Measurements from ENCODE around the gene ZNF175.

Gene ZNF175

GRCh38 chr19:51592521-51592920, 21.4 kb downstream of the ZNF175 start:
- DNase-seq: no peak

GRCh38 chr19:51593138-51593890, 22.2 kb downstream of the ZNF175 start:
- no peak for DNase-seq

- DNase-seq: peak; percentile 61 to 99 (median 96)
These were observed 23.1 kb downstream of the ZNF175 start for GRCh38 chr19:51593969-51594773.

- no peak for DNase-seq
These were observed 23.7 kb downstream of the ZNF175 start for GRCh38 chr19:51594774-51595109.

GRCh38 chr19:51595190-51596175, 24.4 kb downstream of the ZNF175 start:
- DNase-seq: no peak

- DNase-seq: no peak
These were observed 27.3 kb downstream of the ZNF175 start for GRCh38 chr19:51598159-51598915.

- DNase-seq: no peak
These were observed 28.0 kb downstream of the ZNF175 start for GRCh38 chr19:51599084-51599483.

- DNase-seq: no peak
These were observed 30.0 kb downstream of the ZNF175 start for GRCh38 chr19:51600940-51601580.

GRCh38 chr19:51602189-51602854, 31.2 kb downstream of the ZNF175 start:
- no peak for DNase-seq

- DNase-seq: no peak
These were observed 36.0 kb downstream of the ZNF175 start for GRCh38 chr19:51607077-51607476.

- peak in 9 of 14 donors; percentile 7 to 60 (median 14) for DNase-seq
These were observed 37.0 kb downstream of the ZNF175 start for GRCh38 chr19:51607920-51608562.

GRCh38 chr19:51610576-51610975, 39.5 kb downstream of the ZNF175 start:
- DNase-seq: no peak

GRCh38 chr19:51614789-51615188, 43.7 kb downstream of the ZNF175 start:
- no peak for DNase-seq

- no peak for DNase-seq
These were observed 44.9 kb downstream of the ZNF175 start for GRCh38 chr19:51615991-51616390.

- peak in 1 of 14 donors; percentile 2 for DNase-seq
These were observed 50.1 kb downstream of the ZNF175 start for GRCh38 chr19:51621178-51621577.

- no peak for DNase-seq
These were observed 55.6 kb downstream of the ZNF175 start for GRCh38 chr19:51626675-51627074.

- no peak for DNase-seq
These were observed 56.5 kb downstream of the ZNF175 start for GRCh38 chr19:51627491-51628138.

- no peak for DNase-seq
These were observed 57.3 kb downstream of the ZNF175 start for GRCh38 chr19:51628153-51628939.

GRCh38 chr19:51630315-51630714, 59.2 kb downstream of the ZNF175 start, which contains the start of gene SIGLEC5:
SIGLEC5 (minus strand) TSS chr19:51630401; CDS start chr19:51630335, 66 bp downstream.
- peak in 1 of 14 donors; percentile 14 for DNase-seq

Measured in C1 segment of cervical spinal cord (tissue), 14 donors.